CD4-positive, alpha-beta T cell treated with Interferon alpha-2 for 1 hour (primary cell): ENCODE data around the gene CNTF.
A peak's percentile ranks its signal among the peaks of the same experiment; 100 is the strongest.

Experiments used
- DNase-seq, 2 donors: peaks; one replicate each; pipeline ENCODE4 v3.0.0-alpha.2; 2020 to 2022

CNTF gene

DNA sequence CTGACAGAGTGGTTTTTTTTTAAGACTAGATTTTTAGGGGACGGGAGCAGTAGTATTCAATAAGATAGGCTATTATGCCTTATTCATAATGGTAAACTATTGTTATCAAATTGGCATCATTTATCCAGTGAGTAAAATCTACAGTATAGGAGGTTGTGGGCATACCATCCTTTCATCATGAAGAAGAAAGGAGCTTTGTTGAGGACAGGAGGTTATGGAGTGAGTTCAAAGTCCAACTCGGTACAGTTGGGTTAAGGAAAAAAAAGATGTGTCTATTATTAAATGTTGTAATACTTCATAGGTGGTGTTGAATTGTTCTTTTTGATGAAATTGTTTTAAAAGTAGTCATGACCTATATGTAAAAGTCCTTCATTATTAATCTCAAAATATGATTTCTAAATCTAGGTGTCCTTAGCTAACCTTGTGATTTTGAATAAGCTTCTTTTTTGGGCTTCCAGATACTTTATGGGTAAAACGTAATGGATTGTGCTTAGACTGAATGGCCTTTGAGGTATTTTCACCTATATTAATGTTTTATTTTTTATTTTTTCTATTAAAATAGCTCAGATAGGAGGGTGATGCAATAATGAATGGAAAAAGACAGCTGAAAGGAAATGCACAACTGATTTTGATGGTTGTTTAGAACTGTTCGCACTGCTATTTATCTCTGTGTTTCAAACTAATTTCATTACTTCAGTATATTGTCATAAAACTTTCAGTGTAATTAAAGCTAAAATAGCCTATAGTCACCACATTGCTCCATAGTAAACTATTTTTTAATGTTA lies 15.3 kb upstream of the CNTF start:
- no peak for DNase-seq

DNA sequence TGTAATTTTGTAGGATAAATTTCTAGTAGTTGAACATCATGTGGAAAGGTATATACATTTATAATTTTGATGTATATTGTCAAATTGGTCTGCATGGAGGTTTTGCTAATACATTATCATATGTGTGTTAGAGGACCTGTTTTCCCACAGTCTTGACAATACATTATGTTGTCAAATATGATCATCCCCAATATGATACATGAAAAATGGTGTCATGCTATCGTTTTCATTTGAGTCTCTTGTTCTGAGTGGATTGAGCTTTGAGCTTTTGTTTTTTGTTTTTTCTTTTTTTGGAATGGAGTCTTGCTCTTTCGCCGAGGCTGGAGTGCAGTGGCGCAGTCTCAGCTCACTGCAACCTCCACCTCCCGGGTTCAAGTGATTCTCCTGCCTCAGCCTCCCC lies 14.1 kb upstream of the CNTF start:
- no peak for DNase-seq

DNA sequence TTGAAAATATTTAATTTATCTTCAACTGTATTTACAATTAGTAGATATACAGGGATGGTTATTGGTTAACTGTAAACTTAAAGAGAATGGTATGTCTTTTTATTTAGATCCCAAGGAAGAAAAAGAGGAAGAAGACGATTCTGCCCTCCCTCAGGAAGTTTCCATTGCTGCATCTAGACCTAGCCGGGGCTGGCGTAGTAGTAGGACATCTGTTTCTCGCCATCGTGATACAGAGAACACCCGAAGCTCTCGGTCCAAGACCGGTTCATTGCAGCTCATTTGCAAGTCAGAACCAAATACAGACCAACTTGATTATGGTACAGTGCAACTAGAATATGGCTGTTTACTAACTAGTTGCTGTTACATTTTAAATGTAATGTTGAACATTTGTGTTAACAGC lies 12.7 kb upstream of the CNTF start:
- no peak for DNase-seq

DNA sequence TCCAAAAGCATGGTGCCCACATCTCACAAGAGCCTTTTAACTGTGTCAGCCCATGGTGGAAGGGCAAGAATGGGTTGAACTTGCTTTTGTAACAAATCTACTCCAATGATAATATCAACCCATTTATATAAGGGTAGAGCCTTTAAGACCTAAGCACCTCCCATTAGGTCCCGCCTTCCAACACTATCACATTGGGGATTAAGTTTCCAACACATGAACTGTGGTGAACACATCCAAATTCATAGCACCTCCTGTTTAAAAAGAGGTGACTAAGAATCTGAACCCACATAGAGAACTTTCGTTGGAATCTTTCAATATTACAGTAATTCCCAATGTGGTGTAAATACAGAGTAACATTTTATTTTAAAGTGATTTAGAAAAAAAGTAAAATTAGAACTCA lies 9.2 kb upstream of the CNTF start:
- DNase-seq = no peak

DNA sequence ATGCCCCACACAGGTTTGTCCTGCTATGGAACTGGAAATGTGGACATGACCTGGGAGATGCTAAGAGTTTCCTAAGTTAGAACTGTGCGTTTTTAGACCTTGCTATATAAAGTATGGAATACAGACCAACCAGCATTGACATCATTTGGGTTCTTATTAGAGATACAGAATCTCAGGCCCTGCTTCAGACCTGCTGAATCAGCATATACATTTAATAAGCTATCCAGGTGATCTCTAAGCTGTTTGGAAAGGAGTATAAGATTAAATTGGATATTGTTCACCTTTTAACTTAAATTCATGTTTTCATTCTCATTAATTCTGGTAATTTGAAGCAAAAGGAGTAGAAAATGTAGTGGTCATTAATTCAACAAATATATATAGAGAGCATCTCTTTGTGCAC lies 6.9 kb upstream of the CNTF start:
- DNase-seq = no peak

DNA sequence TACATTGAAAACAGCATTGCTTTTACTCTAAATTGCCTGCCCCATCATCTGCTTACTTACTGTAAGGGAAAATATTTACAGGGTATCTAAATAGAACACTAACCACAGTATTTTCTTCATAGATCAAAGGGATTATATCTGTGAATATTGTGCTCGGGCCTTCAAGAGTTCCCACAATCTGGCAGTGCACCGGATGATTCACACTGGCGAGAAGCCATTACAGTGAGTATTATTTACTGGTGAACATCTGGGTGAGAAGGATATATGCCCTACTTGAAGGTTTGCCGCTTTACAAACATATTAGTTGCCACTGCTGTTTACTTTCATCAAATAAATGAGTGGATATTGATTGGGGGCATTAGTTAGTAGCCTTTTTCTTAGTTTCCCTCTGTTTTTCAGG lies 5.9 kb upstream of the CNTF start:
- no peak for DNase-seq

DNA sequence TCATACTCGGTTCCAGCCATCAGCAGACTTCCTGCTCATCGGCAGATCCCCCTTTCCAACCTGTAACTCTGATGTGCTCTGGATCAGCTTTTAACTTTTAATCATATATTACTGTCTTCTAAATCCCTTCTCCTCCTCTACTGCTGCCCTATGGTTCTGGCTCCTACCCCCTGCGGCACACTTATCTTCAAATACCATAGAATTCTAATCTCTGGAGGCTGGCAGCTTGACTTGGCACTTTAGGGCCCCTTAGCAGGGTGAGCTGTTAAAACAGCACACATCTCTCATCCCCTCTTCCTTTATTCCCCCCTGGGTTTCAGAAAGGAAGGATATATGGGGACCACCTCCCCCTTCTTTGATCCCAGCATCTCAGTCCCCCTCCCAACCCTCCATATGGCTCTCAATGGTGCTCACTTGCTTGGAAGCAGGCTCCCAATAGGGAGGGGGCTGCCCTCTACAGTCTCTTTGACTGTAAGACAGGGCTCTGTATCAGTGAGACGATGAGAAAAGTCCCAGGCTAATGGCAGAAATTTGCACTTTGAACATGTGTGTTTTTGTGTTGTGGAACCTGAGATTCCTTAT lies 4.4 kb upstream of the CNTF start:
- DNase-seq = peak in 1 of 2 donors; percentile 20

DNA sequence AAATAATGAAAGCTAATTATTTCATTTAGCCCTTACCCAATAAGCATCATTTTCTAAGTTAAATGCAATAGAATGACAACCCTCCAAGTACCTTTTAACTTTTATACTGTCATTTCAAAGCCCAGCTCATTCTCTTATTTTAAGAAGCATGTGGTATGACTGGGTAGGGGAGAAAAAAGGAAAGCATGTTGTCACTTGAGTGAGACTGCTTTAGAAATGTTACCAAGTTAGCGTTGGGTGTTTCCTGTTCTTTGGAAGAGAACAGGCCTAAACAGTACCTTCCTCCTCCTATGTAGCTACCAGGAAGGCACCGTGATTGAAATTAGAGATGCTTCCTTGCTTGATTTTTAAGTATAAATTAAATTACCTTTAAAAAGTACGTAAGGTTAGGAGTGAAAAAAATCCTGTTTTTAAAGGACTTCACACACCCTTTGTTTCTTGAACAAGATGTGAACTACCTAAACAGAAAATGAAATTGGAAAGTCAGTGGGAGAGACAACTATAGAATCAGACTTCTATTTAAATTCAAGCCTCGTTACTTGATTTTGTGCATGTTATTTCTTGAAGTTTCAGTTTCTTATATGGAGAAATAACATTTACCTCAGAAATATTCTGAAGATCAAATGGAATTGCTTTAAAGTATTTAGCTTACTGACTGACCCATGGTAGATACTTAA lies 741 bp upstream of the CNTF start:
- no peak for DNase-seq

DNA sequence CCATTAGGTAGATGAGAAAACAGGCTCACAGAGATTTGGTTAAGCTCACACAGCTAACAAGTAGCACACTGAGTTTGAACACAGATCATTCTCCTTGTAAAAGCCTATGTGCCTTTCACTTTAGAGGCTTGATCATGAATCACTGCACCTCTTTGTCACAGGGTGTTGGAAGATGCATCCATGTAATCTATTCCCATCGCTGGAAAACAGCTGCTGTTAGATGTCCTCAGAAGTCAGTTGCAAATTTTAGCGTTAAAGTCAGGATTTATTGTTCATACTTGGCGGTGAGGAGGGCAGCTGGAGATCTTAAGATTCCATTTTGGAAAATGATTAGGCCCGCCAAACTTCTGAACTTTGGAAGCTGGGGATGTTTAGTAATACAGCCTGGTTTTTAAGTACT lies 2.6 kb downstream of the CNTF start:
- DNase-seq = no peak

DNA sequence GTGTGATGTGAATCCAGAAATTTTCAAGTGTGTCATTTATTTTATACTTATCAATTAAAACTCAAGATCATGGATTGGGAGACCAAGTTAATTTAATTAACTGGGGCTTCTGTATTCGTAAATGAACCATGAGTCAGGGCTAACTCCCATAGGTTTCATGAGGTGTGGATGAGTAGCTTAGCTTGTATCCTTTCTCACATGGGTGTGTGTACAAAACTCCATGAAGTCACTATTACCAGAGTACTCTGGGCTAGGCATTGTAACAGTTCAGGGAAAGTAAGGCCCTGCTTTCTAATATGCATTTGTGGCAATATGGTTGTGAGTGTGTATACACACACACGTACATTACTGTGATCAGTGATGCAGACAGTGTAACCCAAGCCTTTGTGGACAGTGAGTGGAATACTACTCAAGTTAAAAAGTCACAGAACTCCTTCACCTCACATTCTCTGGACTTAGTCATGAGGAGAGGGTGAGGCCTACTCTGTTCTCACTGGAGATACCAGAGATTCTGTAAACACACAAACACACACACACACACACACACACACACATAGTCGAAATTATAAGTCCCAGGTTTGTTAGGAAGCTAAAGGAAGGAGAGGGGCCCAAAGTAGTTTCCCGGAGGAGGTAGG lies 3.5 kb downstream of the CNTF start:
- no peak for DNase-seq

DNA sequence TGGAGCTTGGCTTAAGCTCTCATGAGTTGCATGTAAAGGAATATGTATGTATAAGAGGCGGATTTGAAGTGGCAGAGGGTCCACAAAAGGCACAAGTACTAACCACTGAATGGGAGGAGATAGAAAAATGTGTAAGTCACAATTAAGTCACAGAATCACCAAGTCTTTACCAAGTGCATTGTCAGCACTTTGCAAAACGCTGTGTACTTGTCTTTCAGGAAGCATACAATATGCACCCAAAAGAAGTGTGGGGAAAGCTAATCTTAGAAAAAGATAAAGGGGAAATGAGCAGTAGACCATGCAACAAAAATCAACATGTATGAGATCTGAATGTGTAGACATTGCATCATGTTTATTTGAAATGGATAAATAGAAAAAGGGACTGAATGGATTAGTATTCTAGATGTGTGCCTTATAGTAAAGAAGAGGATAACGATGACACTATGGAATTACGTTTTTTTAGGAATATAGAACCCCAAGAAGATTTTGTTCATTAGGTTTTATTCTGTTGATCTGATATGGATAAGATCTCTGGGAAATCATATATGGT lies 4.5 kb downstream of the CNTF start:
- DNase-seq = no peak

DNA sequence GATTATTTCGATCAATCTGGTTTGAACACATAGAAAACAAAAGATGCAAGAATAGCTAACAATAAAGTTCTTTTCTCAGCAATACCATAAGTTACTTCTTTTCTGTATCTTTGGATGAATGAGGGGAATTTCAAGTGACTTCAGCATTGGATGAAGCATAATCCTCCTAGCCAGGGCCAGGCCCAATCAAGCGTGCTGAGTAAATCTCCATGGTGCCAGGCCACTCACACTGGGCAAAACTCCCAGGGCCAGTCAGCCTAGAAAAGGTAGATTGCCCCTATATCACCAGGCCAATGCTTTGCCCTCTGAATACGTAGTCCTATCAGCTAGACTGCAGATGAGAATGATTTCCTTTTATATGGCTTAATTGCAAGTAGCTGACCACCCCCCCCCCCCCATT lies 6.0 kb downstream of the CNTF start:
- DNase-seq = no peak

DNA sequence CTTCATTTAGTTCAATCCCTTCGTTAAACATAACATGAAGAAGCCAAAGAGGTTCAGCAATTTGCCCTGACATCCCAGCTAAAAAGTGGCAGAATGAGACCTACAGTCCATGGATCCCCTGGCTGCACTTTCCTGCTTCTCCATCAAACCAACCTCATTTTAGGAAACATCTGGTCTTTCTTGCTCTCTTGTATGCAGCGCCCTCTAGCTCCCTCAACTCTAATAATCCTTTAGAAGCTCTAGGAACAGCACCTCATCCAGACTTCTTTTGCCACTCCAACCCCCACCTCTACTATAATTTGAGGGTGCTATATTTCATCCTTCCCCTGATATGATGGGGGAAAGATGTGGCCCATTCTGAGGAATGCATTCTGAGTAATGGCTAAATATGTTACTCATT lies 7.4 kb downstream of the CNTF start:
- DNase-seq = peak in 1 of 2 donors; percentile 40

DNA sequence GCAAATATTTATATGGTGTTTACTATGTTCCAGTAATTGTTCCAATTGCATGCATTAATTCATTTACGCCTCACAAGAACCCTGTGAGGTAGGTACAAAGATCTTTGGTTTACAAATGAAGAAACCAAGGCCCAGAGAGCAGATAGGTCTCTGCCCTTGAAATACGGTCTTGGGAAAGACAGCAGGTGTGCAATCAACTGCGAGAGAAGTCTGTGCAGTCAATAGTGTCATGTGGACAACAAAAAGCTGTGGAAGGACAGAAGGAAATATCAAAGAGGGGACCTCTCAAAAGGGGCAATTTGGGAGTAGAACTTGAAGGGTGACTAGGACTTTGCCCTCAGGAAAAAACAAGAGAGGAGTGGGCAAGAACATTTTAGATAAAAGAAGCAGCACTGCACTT lies 8.9 kb downstream of the CNTF start:
- no peak for DNase-seq

DNA sequence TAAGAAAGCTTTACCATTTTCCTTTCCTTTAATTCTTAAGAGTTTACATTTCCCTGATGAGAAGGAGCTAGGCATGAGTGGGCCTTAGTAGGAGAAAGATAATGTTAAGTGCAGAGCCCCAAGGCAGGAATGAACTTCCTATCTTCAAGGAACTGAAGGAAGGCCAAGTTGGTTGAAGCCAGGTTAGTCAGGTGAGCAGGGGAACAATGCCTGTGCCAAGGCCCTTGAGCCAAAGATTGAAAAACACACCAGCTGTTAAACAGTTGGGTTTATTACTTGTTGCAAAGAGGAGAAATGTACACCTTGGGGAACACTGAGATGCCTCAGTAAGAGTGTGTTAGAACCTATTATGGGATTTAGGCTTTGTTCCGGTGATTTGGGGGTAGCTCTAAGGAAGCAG lies 10.0 kb downstream of the CNTF start:
- DNase-seq = no peak

DNA sequence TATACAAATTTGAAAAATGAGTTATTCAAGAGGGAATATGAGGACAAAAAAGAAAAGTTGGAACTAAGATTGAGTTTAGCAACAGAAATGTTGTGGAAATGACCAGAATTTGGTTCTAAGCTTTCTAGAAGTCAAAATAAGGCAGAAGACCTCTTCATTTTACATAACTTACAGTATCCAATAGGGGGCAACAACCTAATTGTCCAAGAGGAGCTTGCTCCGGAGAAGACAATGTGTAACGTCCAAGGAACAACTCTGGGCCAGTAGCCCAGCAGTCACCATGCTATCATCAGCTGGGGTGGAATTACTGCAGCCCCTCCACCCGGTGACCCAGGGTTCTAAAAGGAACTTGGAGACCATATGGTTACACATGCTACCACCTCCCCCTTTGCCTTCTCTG lies 14.1 kb downstream of the CNTF start:
- no peak for DNase-seq

DNA sequence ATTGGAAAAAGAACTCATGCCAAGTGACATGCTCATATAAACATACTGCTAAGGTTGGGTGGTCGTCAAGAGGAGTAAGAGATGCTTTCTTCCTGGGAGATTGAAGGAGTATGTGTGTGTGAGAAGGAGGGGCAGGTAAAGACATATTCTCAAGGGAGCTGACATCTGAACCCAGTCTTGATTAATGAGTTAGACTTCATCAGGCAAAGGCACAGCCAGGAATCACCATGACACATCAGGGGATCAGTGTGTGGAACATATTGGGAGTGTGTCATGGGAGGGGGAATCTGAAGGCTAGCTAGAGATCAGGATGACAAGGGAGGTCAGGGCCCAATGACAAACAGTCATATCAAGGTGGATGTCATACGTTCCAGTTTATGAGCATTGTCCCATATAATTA lies 14.9 kb downstream of the CNTF start:
- DNase-seq = no peak

DNA sequence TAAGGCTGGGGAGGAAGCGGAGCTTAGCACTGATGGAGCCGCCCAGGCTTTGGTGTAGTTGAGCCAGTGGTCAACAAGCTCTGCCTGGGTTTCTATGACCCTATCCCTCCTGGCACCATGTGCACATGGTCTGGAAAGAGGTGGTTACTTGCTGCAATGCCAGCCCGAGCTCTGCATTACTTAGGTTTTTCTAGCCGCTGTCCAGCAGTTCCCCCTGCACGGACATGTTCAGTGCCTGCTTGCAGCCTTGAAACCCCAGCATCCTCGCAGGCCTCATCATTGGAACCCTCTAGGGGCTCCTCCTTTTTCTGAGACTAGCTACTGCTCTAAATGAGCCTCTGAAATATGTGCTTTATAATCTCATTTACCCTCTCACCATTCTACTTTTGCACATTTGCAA lies 16.6 kb downstream of the CNTF start:
- no peak for DNase-seq

DNA sequence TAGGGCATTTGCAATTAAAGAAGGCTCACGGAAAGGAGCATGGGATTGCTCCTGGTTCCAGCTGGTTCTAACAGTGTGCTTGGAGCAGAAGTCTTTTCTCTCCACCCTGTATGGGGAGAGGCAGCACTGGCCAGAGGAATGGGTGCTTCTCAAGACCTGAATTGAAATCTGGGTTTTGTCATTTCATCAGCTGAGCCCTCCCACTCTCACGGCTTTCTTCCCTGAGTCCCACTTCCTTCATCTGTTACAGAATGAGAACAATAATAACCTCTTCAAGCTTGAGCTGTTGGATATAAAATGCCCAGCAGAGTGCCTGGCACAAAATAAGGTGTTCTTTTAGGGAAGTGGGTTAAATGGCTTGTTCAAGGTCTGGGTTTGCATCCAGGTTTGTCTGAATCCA lies 17.2 kb downstream of the CNTF start:
- DNase-seq = no peak

DNA sequence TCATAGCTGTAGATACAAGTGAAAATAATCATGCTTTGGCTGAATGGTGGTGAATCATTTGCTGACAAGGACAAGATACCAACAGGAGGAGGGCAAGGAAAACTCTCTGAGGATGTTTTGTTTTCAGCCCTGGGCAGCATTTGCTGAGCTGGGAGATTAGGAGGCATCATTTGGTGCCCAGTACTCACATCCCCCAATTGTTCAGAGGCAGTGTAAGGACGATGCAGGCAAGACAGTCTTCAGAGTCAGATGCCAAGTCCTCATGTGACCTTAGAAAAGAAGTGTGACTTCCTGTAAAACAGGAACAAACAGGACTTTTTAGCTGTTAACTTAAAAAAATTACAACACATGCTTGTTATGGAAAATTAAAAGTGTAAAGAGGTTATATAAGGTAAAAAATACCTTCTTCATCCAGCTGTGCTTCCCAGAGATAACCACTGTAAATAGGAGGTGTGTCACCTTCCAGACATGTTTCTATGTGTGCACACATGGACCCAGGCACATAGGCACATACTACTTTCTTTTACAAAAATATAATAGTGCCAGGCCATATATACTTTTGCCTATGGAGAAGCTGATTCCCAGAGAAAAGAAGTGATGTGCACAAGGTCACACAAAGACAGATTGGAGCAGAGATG lies 18.0 kb downstream of the CNTF start:
- DNase-seq = peak; percentile 10 to 58

DNA sequence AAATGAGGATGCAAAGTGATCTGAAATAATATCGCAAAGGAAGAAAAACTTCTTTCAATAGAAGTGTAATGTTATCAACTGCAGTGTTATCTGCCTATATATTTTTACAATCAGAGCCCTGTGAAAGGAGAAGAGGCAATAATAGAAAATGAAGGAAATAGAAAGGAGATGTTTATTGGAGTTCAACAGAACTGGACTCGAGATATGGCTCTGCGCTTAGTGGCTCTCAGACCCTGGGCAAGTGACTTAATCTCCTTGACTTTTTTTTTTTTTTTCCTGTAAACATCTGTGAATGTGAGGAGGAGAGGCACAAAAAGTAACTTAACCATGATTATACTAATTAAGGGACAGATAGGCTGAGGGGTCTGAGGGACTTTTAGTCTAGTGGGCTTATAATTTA lies 18.9 kb downstream of the CNTF start:
- no peak for DNase-seq

DNA sequence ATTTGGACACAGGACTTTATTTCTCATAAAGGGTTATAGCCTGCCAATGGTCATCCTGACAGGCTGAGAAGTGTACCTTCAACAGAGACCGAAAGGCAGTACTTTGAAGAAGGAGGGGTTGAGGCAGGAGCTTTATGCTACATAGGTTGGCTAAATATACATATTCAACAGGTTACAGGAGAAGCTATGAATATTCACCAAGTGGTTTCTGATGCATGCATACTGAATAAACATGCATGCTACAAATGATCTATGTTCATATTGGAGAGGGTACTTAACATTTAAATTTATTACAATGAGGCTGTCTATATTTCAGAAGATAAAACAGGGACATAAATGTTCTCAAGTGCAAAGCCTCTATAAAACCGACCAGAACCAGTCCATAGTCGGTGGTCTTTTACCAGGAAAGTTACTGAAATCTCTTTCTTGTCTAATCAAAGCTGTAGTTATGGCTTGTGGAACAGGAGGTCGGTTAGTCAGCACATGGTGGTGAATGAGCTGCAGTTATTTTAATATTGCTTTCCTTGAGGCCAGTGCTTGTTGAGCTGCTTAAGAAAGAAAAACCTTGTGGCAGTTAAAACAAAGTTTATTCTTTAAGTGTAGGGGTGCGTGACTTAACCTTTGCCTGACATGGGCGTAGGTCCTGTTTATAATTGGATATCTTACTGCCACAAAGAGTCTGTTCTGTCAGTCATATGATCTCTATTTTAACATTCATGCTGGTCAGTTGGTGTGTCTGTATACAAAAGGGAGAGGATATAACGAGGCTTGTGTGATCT lies 19.5 kb downstream of the CNTF start:
- DNase-seq = no peak
